Small intestine (tissue), 7 donors: ENCODE data around the gene HPN. TPM values are rescaled to one million over a fixed set of nuclear protein-coding genes. Genes with fewer than 3 reads are reported as not detected.

Source experiments
- DNase-seq, 2 donors: peaks; one replicate each; pipeline versions ENCODE4 v3.0.0 to v3.0.0-alpha.2; 2013
- FAIRE-seq: peaks from 2 replicates; lab custom pipeline; 2012; peaks lifted over from hg19 to GRCh38; lab: Jason Lieb, UNC
- H3K27ac ChIP-seq, 3 donors: one replicate each; pipeline ENCODE4 v1.5.1; 2013; ENCODE audit warnings: low read length in 2 of 3, mild to moderate bottlenecking in 2 of 3, control low read depth in 1 of 3, inconsistent platforms in 1 of 3, low read depth in 1 of 3, moderate library complexity in 1 of 3
- H3K27me3 ChIP-seq, 3 donors: one replicate each; pipeline ENCODE4 v1.6.1; 2013; ENCODE audit warnings: low read length in 3 of 3, inconsistent platforms in 1 of 3; ENCODE audit not compliant: control insufficient read depth in 3 of 3, insufficient read depth in 3 of 3
- H3K36me3 ChIP-seq, 3 donors: one replicate each; pipeline ENCODE4 v1.6.1; 2013; ENCODE audit warnings: low read length in 3 of 3, inconsistent platforms in 1 of 3, low read depth in 1 of 3, mild to moderate bottlenecking in 1 of 3, moderate library complexity in 1 of 3; ENCODE audit not compliant: control insufficient read depth in 3 of 3, insufficient read depth in 2 of 3
- H3K4me1 ChIP-seq, 3 donors: one replicate each; pipeline ENCODE4 v1.6.1; 2013; ENCODE audit warnings: low read length in 2 of 3, inconsistent platforms in 1 of 3, low read depth in 1 of 3, mild to moderate bottlenecking in 1 of 3, moderate library complexity in 1 of 3; ENCODE audit not compliant: control insufficient read depth in 3 of 3, insufficient read depth in 2 of 3
- H3K4me3 ChIP-seq, 3 donors: one replicate each; pipeline ENCODE4 v1.5.1; 2013; ENCODE audit warnings: low read length in 3 of 3, control low read depth in 1 of 3, inconsistent platforms in 1 of 3, low read depth in 1 of 3, mild to moderate bottlenecking in 1 of 3, moderate library complexity in 1 of 3
- H3K9me3 ChIP-seq, 2 donors: one replicate each; pipeline ENCODE4 v1.6.1; 2013; ENCODE audit warnings: low read depth in 1 of 2, low read length in 1 of 2; ENCODE audit not compliant: control insufficient read depth in 2 of 2, insufficient read depth in 1 of 2
- WGBS, 3 donors: extraction: QIAGEN DNeasy Blood & Tissue Kit; methylation state at CpG; one replicate each; pipeline ENCODE4 v1.1.7; 2013; 5-methylcytosine and 5-hydroxymethylcytosine counted together
- polyA plus RNA-seq, 4 donors: library from polyadenylated mRNA; stranded (reverse) in 3 of 4; unstranded in 1 of 4; fragments of 200-250 nt in 3 of 4; fragments of 120-200 nt in 1 of 4; gene quantifications; one replicate each; pipeline versions ENCODE4 v1.2.1 to v1.2.3, GENCODE V29; 2013
- donor health status: healthy with polysubstance abuse.
- donor health status: control.
- donor health status: control.
- donor health status: Bipolar disorder and iron deficiency.
- donor health status: healthy.

HPN gene
- polyA plus RNA-seq, 4 donors = 1.8 to 481 TPM; not detected in 2

- no peak for FAIRE-seq
- no peak for DNase-seq
These were observed 13.1 kb downstream of the HPN start for GRCh38 chr19:35054626-35055025.

GRCh38 chr19:35055715-35056179 is 14.2 kb downstream of the HPN start:
- FAIRE-seq (no peak), DNase-seq (peak in 1 of 2 donors; percentile 34)
- peaks cover 0 to 73% (median 0%) of the 10 kb centered on the region in 3 donors for H3K36me3 ChIP-seq
- no peak overlapping the region for H3K4me3 ChIP-seq
- H3K27me3 ChIP-seq = peaks cover 0 to 3% (median 0%) of the 10 kb centered on the region in 3 donors
- 37 to 50% (median 38%) methylated on average over 3 of the region's 3 CpGs for WGBS, 3 donors
- H3K4me1 ChIP-seq = no peaks in the 10 kb centered on the region
- H3K9me3 ChIP-seq = no peaks in the 10 kb centered on the region
- no peak overlapping the region for H3K27ac ChIP-seq

More at GRCh38 chr19:35054626-35055025, 13.1 kb downstream of the HPN start:
- Histone ChIP-seq H3K4me1 (no peaks in the 10 kb centered on the region), H3K9me3 (no peaks in the 10 kb centered on the region), H3K27ac (no peak overlapping the region), H3K36me3 (peaks cover 0 to 70% (median 0%) of the 10 kb centered on the region in 3 donors), H3K27me3 (peaks cover 0 to 3% (median 0%) of the 10 kb centered on the region in 3 donors), H3K4me3 (no peak overlapping the region)
- WGBS, 3 donors = 84 to 90% (median 90%) methylated on average over 9 of the region's 9 CpGs

- no peaks in the 10 kb centered on the region for H3K9me3 ChIP-seq
- H3K4me1 ChIP-seq = no peaks in the 10 kb centered on the region
- no peak overlapping the region for H3K4me3 ChIP-seq
- DNase-seq (no peak), FAIRE-seq (no peak)
- H3K36me3 ChIP-seq = peaks cover 0 to 68% (median 0%) of the 10 kb centered on the region in 3 donors
- H3K27me3 ChIP-seq = peaks cover 0 to 3% (median 0%) of the 10 kb centered on the region in 3 donors
- no peak overlapping the region for H3K27ac ChIP-seq
- WGBS, 3 donors = 76 to 79% (median 77%) methylated on average over 6 of the region's 6 CpGs
These were observed 15.1 kb downstream of the HPN start for GRCh38 chr19:35056513-35057063.

- H3K4me3 ChIP-seq = no peak overlapping the region
- 71 to 79% (median 73%) methylated on average over 2 of the region's 2 CpGs for WGBS, 3 donors
- H3K27me3 ChIP-seq = peaks cover 0 to 3% (median 0%) of the 10 kb centered on the region in 3 donors
- H3K36me3 ChIP-seq = peaks cover 0 to 58% (median 0%) of the 10 kb centered on the region in 3 donors
- DNase-seq = no peak
- H3K27ac ChIP-seq = no peak overlapping the region
- H3K4me1 ChIP-seq = no peaks in the 10 kb centered on the region
- H3K9me3 ChIP-seq = no peaks in the 10 kb centered on the region
- FAIRE-seq = peak; percentile 53
These were observed 16.8 kb downstream of the HPN start for GRCh38 chr19:35058370-35058769.

DNA sequence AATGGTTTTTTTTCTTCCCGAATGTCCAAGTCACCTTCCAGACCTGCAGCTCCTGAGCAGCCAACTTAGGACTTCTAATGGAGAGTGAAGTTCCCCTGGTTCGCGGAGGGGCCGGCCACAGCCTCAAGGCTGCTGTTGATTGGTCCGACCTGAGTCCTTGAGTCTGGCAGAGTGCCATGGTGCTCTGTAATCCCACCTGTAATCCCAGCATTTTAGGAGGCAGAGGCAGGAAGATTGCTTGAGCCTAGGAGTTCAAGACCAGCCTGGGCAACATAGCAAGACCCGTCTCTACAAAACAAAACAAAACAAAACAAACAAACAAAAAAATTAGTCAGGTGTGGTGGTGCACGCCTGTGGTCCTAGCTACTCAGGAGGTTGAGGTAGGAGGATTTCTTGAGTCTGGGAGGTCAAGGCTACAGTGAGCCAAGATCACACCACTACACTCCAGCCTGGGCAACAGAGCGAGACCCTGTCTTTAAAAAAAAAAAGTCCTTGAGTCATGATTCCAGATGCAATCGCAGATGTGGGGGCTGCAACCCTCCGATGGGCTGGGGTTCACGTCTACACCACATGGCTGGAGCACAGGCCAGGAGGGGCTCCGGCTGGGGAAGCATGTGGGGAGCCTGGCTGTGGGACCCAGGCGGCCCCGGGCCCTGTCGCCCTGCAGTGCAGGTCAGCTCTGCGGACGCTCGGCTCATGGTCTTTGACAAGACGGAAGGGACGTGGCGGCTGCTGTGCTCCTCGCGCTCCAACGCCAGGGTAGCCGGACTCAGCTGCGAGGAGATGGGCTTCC is 17.7 kb downstream of the HPN start:
- Histone ChIP-seq H3K27me3 (peaks cover 0 to 3% (median 0%) of the 10 kb centered on the region in 3 donors), H3K27ac (no peak overlapping the region), H3K36me3 (peaks cover 0 to 53% (median 0%) of the 10 kb centered on the region in 3 donors), H3K9me3 (no peaks in the 10 kb centered on the region), H3K4me3 (no peak overlapping the region), H3K4me1 (no peaks in the 10 kb centered on the region)
- FAIRE-seq = no peak
- 85 to 88% (median 87%) methylated on average over 26 of the region's 26 CpGs for WGBS, 3 donors
- DNase-seq = no peak

- Histone ChIP-seq H3K4me1 (no peaks in the 10 kb centered on the region), H3K9me3 (no peaks in the 10 kb centered on the region), H3K27ac (no peak overlapping the region), H3K4me3 (no peak overlapping the region), H3K36me3 (peaks cover 0 to 49% (median 0%) of the 10 kb centered on the region in 3 donors), H3K27me3 (peaks cover 0 to 1% (median 0%) of the 10 kb centered on the region in 3 donors)
- DNase-seq (no peak), FAIRE-seq (no peak)
- WGBS, 3 donors = 77 to 85% (median 84%) methylated on average over 14 to 15 of the region's 15 CpGs
These were observed 18.2 kb downstream of the HPN start for GRCh38 chr19:35059799-35060091.

GRCh38 chr19:35060160-35060855 is 18.8 kb downstream of the HPN start:
- 90 to 91% (median 90%) methylated on average over 27 to 29 of the region's 29 CpGs for WGBS, 3 donors
- H3K4me3 ChIP-seq = no peak overlapping the region
- no peak overlapping the region for H3K27ac ChIP-seq
- H3K4me1 ChIP-seq = no peaks in the 10 kb centered on the region
- FAIRE-seq (no peak), DNase-seq (no peak)
- H3K9me3 ChIP-seq = no peaks in the 10 kb centered on the region
- H3K36me3 ChIP-seq = peaks cover 0 to 48% (median 0%) of the 10 kb centered on the region in 3 donors
- no peaks in the 10 kb centered on the region for H3K27me3 ChIP-seq
